CD4-positive, alpha-beta T cell (primary cell): Measurements from ENCODE around the gene STAM2. TPM values are rescaled to one million over a fixed set of nuclear protein-coding genes. Genes with fewer than 3 reads are reported as not detected.

Experiments
- ATAC-seq: fragments of 200-7000 bp; cut with Tn5 transposase; one replicate; pipeline ENCODE4 v1.10.0; 2022; ENCODE audit warnings: mild to moderate bottlenecking; ENCODE audit not compliant: poor library complexity
- CTCF ChIA-PET: fragments of 350-600 bp; sonication (Branson Sonifier 250); formaldehyde crosslinking; loops from one replicate; lab custom pipeline; 2021; ENCODE audit warnings: antibody characterized with exemption, inconsistent platforms; lab: Charles Lee
- POLR2A ChIA-PET: fragments of 350-600 bp; sonication (Branson Sonifier 250); formaldehyde crosslinking; loops from one replicate; lab custom pipeline; 2021; ENCODE audit warnings: antibody characterized with exemption, inconsistent platforms; lab: Charles Lee
- DNase-seq, 14 experiments: peaks; one replicate each; pipeline ENCODE4 v3.0.0-alpha.2; 2013 to 2020; ENCODE audit warnings: mixed read lengths in 2 of 14
- H3K27ac ChIP-seq, 2 donors: one replicate each; pipeline versions ENCODE4 v1.5.1 to v1.7.0; 2013; ENCODE audit warnings: low read length in 2 of 2, low read depth in 1 of 2, mild to moderate bottlenecking in 1 of 2
- H3K27me3 ChIP-seq, 2 experiments: 1 replicate in 1 of 2; 2 replicates in 1 of 2; pipeline versions ENCODE4 v1.6.1 to v1.7.0; 2013; ENCODE audit warnings: low read length in 2 of 2, control low read depth in 1 of 2, mild to moderate bottlenecking in 1 of 2, moderate library complexity in 1 of 2; ENCODE audit not compliant: insufficient read depth in 2 of 2, control insufficient read depth in 1 of 2
- H3K36me3 ChIP-seq: one replicate; pipeline ENCODE4 v1.6.1; 2013; ENCODE audit warnings: low read length, control low read depth; ENCODE audit not compliant: insufficient read depth
- H3K4me1 ChIP-seq: one replicate; pipeline ENCODE4 v1.6.1; 2013; ENCODE audit warnings: low read length, control low read depth; ENCODE audit not compliant: insufficient read depth
- H3K4me3 ChIP-seq: one replicate; pipeline ENCODE4 v1.5.1; 2013; ENCODE audit warnings: mild to moderate bottlenecking, low read length, moderate library complexity
- H3K9me3 ChIP-seq, 2 experiments: 1 replicate in 1 of 2; 2 replicates in 1 of 2; pipeline versions ENCODE4 v1.6.1 to v1.7.0; 2013; ENCODE audit warnings: low read length in 2 of 2, mild to moderate bottlenecking in 2 of 2, control low read depth in 1 of 2, moderate library complexity in 1 of 2; ENCODE audit not compliant: control insufficient read depth in 1 of 2, insufficient read depth in 1 of 2
- H3K27ac Mint-ChIP-seq: one replicate; pipeline ENCODE4 v1.8.0; 2020; ENCODE audit warnings: mixed read lengths
- H3K27me3 Mint-ChIP-seq: one replicate; pipeline ENCODE4 v1.8.0; 2021; ENCODE audit warnings: mixed read lengths
- H3K36me3 Mint-ChIP-seq: one replicate; pipeline ENCODE4 v1.8.0; 2021; ENCODE audit warnings: low read depth, mixed read lengths
- H3K4me1 Mint-ChIP-seq: one replicate; pipeline ENCODE4 v1.8.0; 2021; ENCODE audit warnings: low read depth, mixed read lengths
- H3K4me3 Mint-ChIP-seq: one replicate; pipeline ENCODE4 v1.8.0; 2020; ENCODE audit warnings: mild to moderate bottlenecking, mixed read lengths
- H3K9me3 Mint-ChIP-seq: one replicate; pipeline ENCODE4 v1.8.0; 2020; ENCODE audit warnings: mixed read lengths
- CTCF ChIP-seq: fragments of 200-600 bp; IDR thresholded peaks from one replicate; pipeline ENCODE4 v1.8.0; 2022; ENCODE audit warnings: antibody characterized with exemption, mild to moderate bottlenecking
- intact Hi-C, 2 experiments: fragments of 100-400 bp; cut with DNase I in 1 of 2; cut with micrococcal nuclease in 1 of 2; formaldehyde crosslinking; loops; one replicate each; pipeline versions ENCODE4 v1.15.1 to v1.9.0; 2023 to 2025; cut with DNase I, micrococcal nuclease
- total RNA-seq, 174 experiments: library from RNA in 2 of 174; stranded (reverse) in 2 of 174; gene quantifications; one replicate each; pipeline ENCODE4 v1.2.3 and lab custom pipeline; 2021 to 2026

Gene STAM2
- total RNA-seq, 2 experiments from 2014 or later = 4.1 to 4.9 TPM

GRCh38 chr2:152067823-152068222 is 107.7 kb downstream of the STAM2 start:
- Mint-ChIP-seq H3K4me3 (no peak overlapping the region), H3K36me3 (no peaks in the 10 kb centered on the region), H3K27ac (no peak overlapping the region), H3K27me3 (peaks cover 9% of the 10 kb centered on the region), H3K4me1 (no peaks in the 10 kb centered on the region), H3K9me3 (no peaks in the 10 kb centered on the region)
- POLR2A ChIA-PET = no interaction called here
- intact Hi-C loops = no loop called here
- Histone ChIP-seq H3K27me3 (peaks cover 0 to 2% of the 10 kb centered on the region in 2 experiments), H3K4me1 (no peaks in the 10 kb centered on the region), H3K27ac (no peak overlapping the region), H3K36me3 (no peaks in the 10 kb centered on the region), H3K9me3 (no peaks in the 10 kb centered on the region), H3K4me3 (no peak overlapping the region)
- CTCF ChIA-PET = no interaction called here
- no peak for ATAC-seq
- no peak for TF ChIP-seq CTCF
- no peak for DNase-seq

Other genes starting within 250 kb of the STAM2 start
- gene CACNB4, start 76.7 kb downstream of the STAM2 start, total RNA-seq = under 1 TPM; 0.14 to 0.20 TPM
- under 1 TPM; 0.30 to 0.31 TPM for gene FMNL2, start 159.4 kb upstream of the STAM2 start, total RNA-seq